C4-2B (cell line): ENCODE results near the gene RFX8.

Experiments
- H3K27ac ChIP-seq: fragments of 450-650 bp; 2 replicates; pipeline ENCODE4 v1.5.1; 2017
- ZFX ChIP-seq: fragments of 450-650 bp; IDR thresholded peaks from 2 replicates; pipeline ENCODE4 v1.6.1; 2017
- TF ChIP-seq, protein P1 (sequence below): fragments of 450-650 bp; conservative IDR thresholded peaks from 2 replicates; pipeline ENCODE4 v1.5.1; 2017; ENCODE audit warnings: mild to moderate bottlenecking

RFX8 gene

DNA sequence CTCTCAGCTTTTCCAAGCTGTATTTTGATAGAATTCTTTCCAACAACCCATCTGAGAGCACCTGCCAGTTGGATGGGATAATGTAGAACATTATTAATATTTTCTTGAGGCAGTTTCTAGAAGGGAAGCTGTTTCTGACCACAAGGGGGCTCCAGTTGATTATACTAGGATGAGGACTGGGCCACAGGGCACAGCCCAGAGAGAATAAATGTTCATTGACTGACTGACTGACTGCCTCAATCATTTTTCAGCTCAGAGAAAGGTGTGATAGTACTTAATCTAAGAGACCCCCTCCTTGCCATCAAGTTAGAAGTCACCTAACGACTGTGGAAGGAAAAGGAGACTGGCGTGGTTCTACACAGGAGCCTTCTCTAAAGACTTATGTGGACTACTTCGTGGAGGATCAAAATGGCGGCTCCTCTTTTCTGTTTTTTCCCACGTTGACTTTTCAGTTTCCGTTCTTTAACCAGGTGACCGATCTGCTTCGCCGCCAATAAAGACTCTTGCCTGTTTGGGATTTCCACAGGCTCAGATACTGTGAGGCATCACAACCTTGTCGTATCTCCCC, 55.7 kb downstream of the RFX8 start:
- no peak overlapping the region for H3K27ac ChIP-seq
- TF ChIP-seq, protein P1, sequence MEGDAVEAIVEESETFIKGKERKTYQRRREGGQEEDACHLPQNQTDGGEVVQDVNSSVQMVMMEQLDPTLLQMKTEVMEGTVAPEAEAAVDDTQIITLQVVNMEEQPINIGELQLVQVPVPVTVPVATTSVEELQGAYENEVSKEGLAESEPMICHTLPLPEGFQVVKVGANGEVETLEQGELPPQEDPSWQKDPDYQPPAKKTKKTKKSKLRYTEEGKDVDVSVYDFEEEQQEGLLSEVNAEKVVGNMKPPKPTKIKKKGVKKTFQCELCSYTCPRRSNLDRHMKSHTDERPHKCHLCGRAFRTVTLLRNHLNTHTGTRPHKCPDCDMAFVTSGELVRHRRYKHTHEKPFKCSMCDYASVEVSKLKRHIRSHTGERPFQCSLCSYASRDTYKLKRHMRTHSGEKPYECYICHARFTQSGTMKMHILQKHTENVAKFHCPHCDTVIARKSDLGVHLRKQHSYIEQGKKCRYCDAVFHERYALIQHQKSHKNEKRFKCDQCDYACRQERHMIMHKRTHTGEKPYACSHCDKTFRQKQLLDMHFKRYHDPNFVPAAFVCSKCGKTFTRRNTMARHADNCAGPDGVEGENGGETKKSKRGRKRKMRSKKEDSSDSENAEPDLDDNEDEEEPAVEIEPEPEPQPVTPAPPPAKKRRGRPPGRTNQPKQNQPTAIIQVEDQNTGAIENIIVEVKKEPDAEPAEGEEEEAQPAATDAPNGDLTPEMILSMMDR = peak; percentile 87
- TF ChIP-seq ZFX = no peak

- no peak for TF ChIP-seq ZFX
- TF ChIP-seq, protein P1 = no peak
- H3K27ac ChIP-seq = no peak overlapping the region
These were observed 56.3 kb downstream of the RFX8 start for GRCh38 chr2:101418460-101419095.

DNA sequence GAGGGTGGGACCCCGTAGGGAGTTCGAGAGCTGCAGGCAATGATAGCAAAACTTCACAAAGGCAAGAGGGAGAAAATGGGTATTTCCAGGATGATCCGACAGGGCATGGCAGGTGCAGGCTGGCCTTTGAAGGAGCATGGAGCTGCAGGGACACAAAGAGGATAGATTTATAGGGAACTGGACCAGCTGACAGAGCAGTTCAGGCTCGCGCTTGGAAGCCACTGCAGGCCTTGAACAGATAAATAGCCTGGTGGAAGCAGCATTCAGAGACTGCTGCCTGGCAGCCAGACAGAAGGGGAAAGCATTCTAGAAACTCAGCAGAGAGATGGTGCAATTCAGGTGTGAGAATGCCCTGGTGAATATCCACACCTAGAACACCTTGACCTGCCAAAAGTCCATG, 58.3 kb downstream of the RFX8 start:
- H3K27ac ChIP-seq = no peak overlapping the region
- TF ChIP-seq ZFX = no peak
- TF ChIP-seq, protein P1 = no peak

GRCh38 chr2:101415884-101416283, 59.0 kb downstream of the RFX8 start:
- no peak overlapping the region for H3K27ac ChIP-seq
- TF ChIP-seq ZFX = no peak
- TF ChIP-seq, protein P1 = no peak

GRCh38 chr2:101415220-101415619, 59.7 kb downstream of the RFX8 start:
- no peak for TF ChIP-seq ZFX
- TF ChIP-seq, protein P1 = 0 out of 2 replicates have a peak, but pooled peaks have one; percentile 13
- H3K27ac ChIP-seq = no peak overlapping the region

DNA sequence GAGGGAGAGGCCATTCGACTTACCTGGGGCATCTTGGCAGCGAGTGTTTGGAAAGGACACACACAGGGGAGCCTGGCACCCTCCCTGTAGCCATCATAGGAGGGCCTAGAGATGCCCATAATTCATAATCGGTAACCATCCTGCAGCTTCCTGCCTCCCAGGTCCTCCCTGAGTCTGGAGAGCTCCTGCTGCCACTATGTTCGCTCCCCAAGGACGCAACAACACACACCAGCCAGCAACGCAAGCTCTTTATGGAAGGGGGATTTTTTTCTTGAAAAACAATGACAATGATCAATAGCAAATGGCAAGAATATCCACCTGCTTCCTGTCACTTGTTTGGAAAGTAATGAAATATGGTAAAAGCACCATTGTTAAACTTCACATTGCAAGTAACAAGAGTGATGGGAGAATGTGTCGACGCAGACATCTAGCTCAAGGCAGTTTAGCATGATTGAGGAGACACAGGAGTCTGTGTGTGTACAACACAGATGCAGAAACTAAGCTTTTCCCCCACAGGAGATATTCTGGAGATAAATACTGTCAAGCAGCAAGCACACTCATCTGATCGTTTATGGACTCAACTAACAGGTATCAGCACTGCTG, 62.7 kb downstream of the RFX8 start:
- TF ChIP-seq, protein P1 = no peak
- no peak for TF ChIP-seq ZFX

GRCh38 chr2:101410746-101411145, 64.2 kb downstream of the RFX8 start:
- TF ChIP-seq, protein P1 = no peak
- TF ChIP-seq ZFX = no peak
- no peak overlapping the region for H3K27ac ChIP-seq

More for the DNA sequence above, 62.7 kb downstream of the RFX8 start:
- H3K27ac ChIP-seq = no peak overlapping the region
